Astrocyte (in vitro differentiated cells and primary cell): Measurements from ENCODE around the gene C2CD2.

Experiments
- CTCF ChIP-seq: IDR thresholded peaks from 2 replicates; pipeline ENCODE4 v1.5.1; 2011; ENCODE audit warnings: low read depth, mild to moderate bottlenecking, inconsistent platforms, low read length, moderate library complexity; ENCODE audit not compliant: insufficient read depth
- EZH2 ChIP-seq: IDR thresholded peaks from 2 replicates; pipeline ENCODE4 v1.6.1; 2012; ENCODE audit warnings: mild to moderate bottlenecking, low read length, inconsistent platforms; ENCODE audit not compliant: insufficient read depth

GRCh38 chr21:41848533-41848932, 105.3 kb downstream of the C2CD2 start:
- TF ChIP-seq CTCF (no peak), EZH2 (no peak)
